ENCODE data around the gene TYW1.
"Not testable (repeated sequence)": the region's sequence is repeated elsewhere in the genome, so short reads cannot be mapped to it uniquely, and the experiment has no call there.

TYW1 gene

GRCh38 chr7:66960192-66960591 lies 36.4 kb upstream of the TYW1 start:
- H3K9ac ChIP-seq, result no peak overlapping the region
- H4K20me1 ChIP-seq (ENCODE audit: insufficient read depth), result no peaks in the 10 kb centered on the region
- no peaks in the 10 kb centered on the region for H3K4me1 ChIP-seq (ENCODE audit: low read depth, poor library complexity, severe bottlenecking)
- H3K4me3 ChIP-seq (IDR thresholded peaks at IDR 0.05; ENCODE audit: insufficient read depth, low read depth, low read length), result no peak overlapping the region
- no peak overlapping the region for H3K27ac ChIP-seq
- TF ChIP-seq, protein P1, sequence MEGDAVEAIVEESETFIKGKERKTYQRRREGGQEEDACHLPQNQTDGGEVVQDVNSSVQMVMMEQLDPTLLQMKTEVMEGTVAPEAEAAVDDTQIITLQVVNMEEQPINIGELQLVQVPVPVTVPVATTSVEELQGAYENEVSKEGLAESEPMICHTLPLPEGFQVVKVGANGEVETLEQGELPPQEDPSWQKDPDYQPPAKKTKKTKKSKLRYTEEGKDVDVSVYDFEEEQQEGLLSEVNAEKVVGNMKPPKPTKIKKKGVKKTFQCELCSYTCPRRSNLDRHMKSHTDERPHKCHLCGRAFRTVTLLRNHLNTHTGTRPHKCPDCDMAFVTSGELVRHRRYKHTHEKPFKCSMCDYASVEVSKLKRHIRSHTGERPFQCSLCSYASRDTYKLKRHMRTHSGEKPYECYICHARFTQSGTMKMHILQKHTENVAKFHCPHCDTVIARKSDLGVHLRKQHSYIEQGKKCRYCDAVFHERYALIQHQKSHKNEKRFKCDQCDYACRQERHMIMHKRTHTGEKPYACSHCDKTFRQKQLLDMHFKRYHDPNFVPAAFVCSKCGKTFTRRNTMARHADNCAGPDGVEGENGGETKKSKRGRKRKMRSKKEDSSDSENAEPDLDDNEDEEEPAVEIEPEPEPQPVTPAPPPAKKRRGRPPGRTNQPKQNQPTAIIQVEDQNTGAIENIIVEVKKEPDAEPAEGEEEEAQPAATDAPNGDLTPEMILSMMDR (conservative IDR thresholded peaks at IDR 0.05; ENCODE audit: low read depth, low read length), result no peak
- no peaks in the 10 kb centered on the region for H3K27me3 ChIP-seq (ENCODE audit: insufficient read depth, low read depth)
- peaks cover 2% of the 10 kb centered on the region; the same call in 1 of the 2 replicates for H3K36me3 ChIP-seq (ENCODE audit: insufficient read depth)
- no peak overlapping the region for H2AFZ ChIP-seq (ENCODE audit: low read depth)
- no peak overlapping the region for H3K4me2 ChIP-seq
- no peaks in the 10 kb centered on the region for H3K79me2 ChIP-seq (ENCODE audit: insufficient read depth, low read depth)

- H2AFZ ChIP-seq (ENCODE audit: low read depth), result no peak overlapping the region
- H3K27ac ChIP-seq, result no peak overlapping the region
- H3K9ac ChIP-seq, result no peak overlapping the region
- TF ChIP-seq, protein P1 (conservative IDR thresholded peaks at IDR 0.05; ENCODE audit: low read depth, low read length), result no peak
- H3K4me2 ChIP-seq, result no peak overlapping the region
- H3K36me3 ChIP-seq (ENCODE audit: insufficient read depth), result no peaks in the 10 kb centered on the region; the same call in 1 of the 2 replicates
- no peaks in the 10 kb centered on the region for H3K79me2 ChIP-seq (ENCODE audit: insufficient read depth, low read depth)
- no peaks in the 10 kb centered on the region for H3K27me3 ChIP-seq (ENCODE audit: insufficient read depth, low read depth)
- H3K4me1 ChIP-seq (ENCODE audit: low read depth, poor library complexity, severe bottlenecking), result no peaks in the 10 kb centered on the region
- H3K4me3 ChIP-seq (IDR thresholded peaks at IDR 0.05; ENCODE audit: insufficient read depth, low read depth, low read length), result no peak overlapping the region
- H4K20me1 ChIP-seq (ENCODE audit: insufficient read depth), result no peaks in the 10 kb centered on the region
These were observed 35.5 kb upstream of the TYW1 start for GRCh38 chr7:66961096-66961495.

DNA sequence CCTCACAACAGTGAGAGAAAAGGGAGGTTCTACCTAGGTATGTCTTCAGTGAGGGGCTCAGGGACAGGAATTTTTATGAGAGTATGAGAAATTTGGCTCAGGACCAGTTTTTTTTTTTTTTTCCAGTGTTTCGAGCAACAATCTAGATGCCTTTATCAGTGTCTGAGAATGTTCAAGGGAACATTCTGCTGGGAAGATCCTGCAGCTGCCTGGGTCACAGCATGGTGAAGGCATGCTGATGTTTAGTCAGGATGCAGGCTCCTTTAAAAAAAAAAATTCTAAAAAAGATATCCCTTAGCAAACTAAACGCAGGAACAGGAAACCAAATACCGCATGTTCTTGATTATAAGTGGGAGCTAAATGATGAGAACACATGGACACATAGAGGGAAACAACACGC lies 32.2 kb upstream of the TYW1 start:
- Histone ChIP-seq H3K36me3 (ENCODE audit: insufficient read depth) (no peaks in the 10 kb centered on the region), H4K20me1 (ENCODE audit: insufficient read depth) (no peaks in the 10 kb centered on the region), H3K79me2 (ENCODE audit: insufficient read depth, low read depth) (no peaks in the 10 kb centered on the region), H3K27me3 (ENCODE audit: insufficient read depth, low read depth) (no peaks in the 10 kb centered on the region), H2AFZ (ENCODE audit: low read depth) (no peak overlapping the region), H3K27ac (no peak overlapping the region), H3K4me2 (no peak overlapping the region), H3K4me3 (IDR thresholded peaks at IDR 0.05; ENCODE audit: insufficient read depth, low read depth, low read length) (no peak overlapping the region), H3K9ac (no peak overlapping the region), H3K4me1 (ENCODE audit: low read depth, poor library complexity, severe bottlenecking) (no peaks in the 10 kb centered on the region)
- TF ChIP-seq, protein P1 (conservative IDR thresholded peaks at IDR 0.05; ENCODE audit: low read depth, low read length), result no peak

DNA sequence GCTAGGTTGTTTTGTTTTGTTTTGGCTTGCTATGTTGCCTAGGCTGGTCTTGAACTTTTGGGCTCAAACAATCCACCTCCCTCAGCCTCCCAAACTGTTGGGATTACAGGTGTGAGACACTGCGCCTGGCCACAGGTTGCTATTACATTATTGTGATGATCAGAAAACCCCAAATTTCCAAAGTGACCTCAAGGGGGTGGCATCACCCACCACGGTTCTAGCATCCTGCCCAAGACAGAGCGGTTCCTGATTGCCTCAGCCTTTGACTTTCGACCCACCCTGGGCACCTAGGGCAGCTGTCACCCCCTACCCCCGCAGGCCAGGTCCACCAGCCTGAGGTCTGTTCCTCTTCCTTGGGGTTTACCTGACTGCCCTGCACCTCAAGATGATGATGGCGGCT lies 29.6 kb upstream of the TYW1 start:
- H2AFZ ChIP-seq (ENCODE audit: low read depth), result no peak overlapping the region

GRCh38 chr7:66969001-66969400 lies 27.6 kb upstream of the TYW1 start:
- H3K27me3 ChIP-seq (ENCODE audit: insufficient read depth, low read depth); H2AFZ ChIP-seq (ENCODE audit: low read depth); H3K36me3 ChIP-seq (ENCODE audit: insufficient read depth); H3K79me2 ChIP-seq (ENCODE audit: insufficient read depth, low read depth); H3K9ac ChIP-seq; H3K4me1 ChIP-seq (ENCODE audit: low read depth, poor library complexity, severe bottlenecking); H4K20me1 ChIP-seq (ENCODE audit: insufficient read depth); H3K27ac ChIP-seq; H3K4me2 ChIP-seq; H3K4me3 ChIP-seq (IDR thresholded peaks at IDR 0.05; ENCODE audit: insufficient read depth, low read depth, low read length): not testable (repeated sequence)

More for the DNA sequence above, 29.6 kb upstream of the TYW1 start:
- Histone ChIP-seq H3K79me2 (ENCODE audit: insufficient read depth, low read depth) (no peaks in the 10 kb centered on the region), H3K27me3 (ENCODE audit: insufficient read depth, low read depth) (no peaks in the 10 kb centered on the region), H3K4me3 (IDR thresholded peaks at IDR 0.05; ENCODE audit: insufficient read depth, low read depth, low read length) (no peak overlapping the region), H3K4me1 (ENCODE audit: low read depth, poor library complexity, severe bottlenecking) (no peaks in the 10 kb centered on the region), H3K9ac (no peak overlapping the region), H3K36me3 (ENCODE audit: insufficient read depth) (no peaks in the 10 kb centered on the region), H4K20me1 (ENCODE audit: insufficient read depth) (no peaks in the 10 kb centered on the region), H3K27ac (no peak overlapping the region), H3K4me2 (no peak overlapping the region)
- TF ChIP-seq, protein P1 (conservative IDR thresholded peaks at IDR 0.05; ENCODE audit: low read depth, low read length), result no peak
